ENCODE measurements around the gene VSIG8.
A peak's percentile ranks its signal among the peaks of the same experiment; 100 is the strongest.

VSIG8 gene

DNA sequence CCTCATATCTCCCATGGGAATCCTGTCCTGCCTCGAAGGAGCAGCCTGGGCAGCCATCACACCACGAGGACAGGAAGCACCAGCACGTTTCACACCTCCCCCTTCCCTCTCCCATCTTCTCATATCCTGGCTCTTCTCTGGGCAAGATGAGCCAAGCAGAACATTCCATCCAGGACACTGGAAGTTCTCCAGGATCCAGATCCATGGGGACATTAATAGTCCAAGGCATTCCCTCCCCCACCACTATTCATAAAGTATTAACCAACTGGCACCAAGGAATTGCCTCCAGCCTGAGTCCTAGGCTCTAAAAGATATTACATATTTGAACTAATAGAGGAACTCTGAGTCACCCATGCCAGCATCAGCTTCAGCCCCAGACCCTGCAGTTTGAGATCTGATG, 27.1 kb downstream of the VSIG8 start:
- TF ChIP-seq LEF1 (IDR thresholded peaks at IDR 0.05; ENCODE audit: borderline replicate concordance) (no peak), SUZ12 (IDR thresholded peaks at IDR 0.05) (no peak)
- TF ChIP-seq, protein P1, sequence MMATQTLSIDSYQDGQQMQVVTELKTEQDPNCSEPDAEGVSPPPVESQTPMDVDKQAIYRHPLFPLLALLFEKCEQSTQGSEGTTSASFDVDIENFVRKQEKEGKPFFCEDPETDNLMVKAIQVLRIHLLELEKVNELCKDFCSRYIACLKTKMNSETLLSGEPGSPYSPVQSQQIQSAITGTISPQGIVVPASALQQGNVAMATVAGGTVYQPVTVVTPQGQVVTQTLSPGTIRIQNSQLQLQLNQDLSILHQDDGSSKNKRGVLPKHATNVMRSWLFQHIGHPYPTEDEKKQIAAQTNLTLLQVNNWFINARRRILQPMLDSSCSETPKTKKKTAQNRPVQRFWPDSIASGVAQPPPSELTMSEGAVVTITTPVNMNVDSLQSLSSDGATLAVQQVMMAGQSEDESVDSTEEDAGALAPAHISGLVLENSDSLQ (IDR thresholded peaks at IDR 0.05), result no peak
- DNase-seq (ENCODE audit: extremely low spot score), result no peak
- ChIA-PET POLR2A (no interaction called here), CTCF (no interaction called here)

DNA sequence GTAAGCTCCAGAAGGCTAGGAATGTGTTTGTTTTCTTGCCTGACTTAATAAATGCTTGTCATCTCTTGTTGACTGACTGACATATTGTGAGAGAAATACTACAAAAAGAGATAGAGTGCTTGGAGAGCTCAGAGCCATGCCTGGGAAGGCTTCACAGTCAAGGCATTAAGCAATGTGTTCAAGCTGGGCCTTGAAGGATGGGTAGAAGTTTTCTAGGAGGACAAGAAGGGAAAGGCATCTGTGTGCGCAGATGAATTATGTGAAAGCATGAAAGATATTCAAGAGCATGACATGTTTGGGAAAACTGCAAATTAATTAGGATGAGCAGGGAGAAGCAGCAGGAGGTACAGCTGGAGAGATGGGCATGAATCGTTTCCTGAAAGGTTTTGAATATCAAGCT, 30.1 kb downstream of the VSIG8 start:
- DNase-seq (ENCODE audit: extremely low spot score), result no peak
- ChIA-PET CTCF (no interaction called here), POLR2A (no interaction called here)
- TF ChIP-seq ELF4 (IDR thresholded peaks at IDR 0.05), result no peak
- no peak for TF ChIP-seq BHLHE40 (IDR thresholded peaks at IDR 0.05; ENCODE audit: borderline replicate concordance)
- no peak for TF ChIP-seq TARDBP (IDR thresholded peaks at IDR 0.05)
- TF ChIP-seq, protein P1 (IDR thresholded peaks at IDR 0.05), result no peak
- TF ChIP-seq ZNF384 (IDR thresholded peaks at IDR 0.05), result no peak
- no peak for TF ChIP-seq ARNT (IDR thresholded peaks at IDR 0.05)
- TF ChIP-seq FOXK2 (IDR thresholded peaks at IDR 0.05), result no peak
- no peak for TF ChIP-seq FOXM1 (IDR thresholded peaks at IDR 0.05; ENCODE audit: borderline replicate concordance)
- no peak for TF ChIP-seq LEF1 (IDR thresholded peaks at IDR 0.05; ENCODE audit: borderline replicate concordance)
- TF ChIP-seq SUZ12 (IDR thresholded peaks at IDR 0.05), result no peak
- TF ChIP-seq L3MBTL2 (conservative IDR thresholded peaks at IDR 0.05), result no peak
- no peak for TF ChIP-seq CTBP1 (IDR thresholded peaks at IDR 0.05; ENCODE audit: borderline replicate concordance)
- TF ChIP-seq FOXA1 (IDR thresholded peaks at IDR 0.05), result no peak
- no peak for TF ChIP-seq HDGF (IDR thresholded peaks at IDR 0.05; ENCODE audit: borderline replicate concordance)
- no peak for TF ChIP-seq SP1 (IDR thresholded peaks at IDR 0.05)
- TF ChIP-seq NFRKB (IDR thresholded peaks at IDR 0.05), result no peak

DNA sequence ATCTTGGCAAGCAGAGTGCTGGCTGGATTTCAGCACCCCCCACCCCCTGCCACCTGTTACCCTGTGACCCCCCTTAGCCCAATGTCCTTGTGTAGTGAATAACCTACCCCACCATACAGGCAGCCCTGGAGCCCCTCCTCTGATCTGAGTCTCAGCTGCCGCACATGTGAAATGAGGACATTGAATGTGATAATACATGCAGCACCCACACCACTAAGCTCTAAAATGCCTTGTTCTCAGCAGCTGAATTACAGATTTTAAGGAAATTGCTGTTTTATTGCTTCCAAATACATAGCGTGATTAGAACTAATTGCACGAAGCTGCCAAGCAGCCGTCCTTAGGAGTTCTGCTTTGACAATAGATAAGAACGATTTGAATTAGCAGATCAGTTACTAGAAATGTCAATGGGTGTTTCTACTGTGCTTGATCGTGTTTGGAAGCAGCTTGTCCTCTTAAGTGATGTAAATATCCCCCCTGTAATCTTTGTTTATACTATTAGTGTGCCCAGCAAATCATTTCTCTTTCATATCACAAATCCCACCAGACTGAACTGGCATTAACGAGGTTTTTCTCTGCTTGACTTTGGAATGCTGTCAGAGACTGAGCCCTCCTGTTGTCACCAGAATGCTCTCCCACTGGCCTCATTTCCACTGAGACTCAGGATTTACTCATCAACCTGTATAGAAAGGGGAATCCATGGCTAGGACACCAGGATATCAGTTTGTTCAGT, 30.9 kb downstream of the VSIG8 start:
- ChIA-PET POLR2A (interaction anchor here (0.8 kb wide), 1 partner anchor 273 kb away, joined by 4 read pairs; no protein-coding TSS in a partner anchor), CTCF (no interaction called here)
- TF ChIP-seq BHLHE40 (IDR thresholded peaks at IDR 0.05; ENCODE audit: borderline replicate concordance) (no peak), FOXA1 (IDR thresholded peaks at IDR 0.05) (no peak)
- no peak for DNase-seq (ENCODE audit: extremely low spot score)

DNA sequence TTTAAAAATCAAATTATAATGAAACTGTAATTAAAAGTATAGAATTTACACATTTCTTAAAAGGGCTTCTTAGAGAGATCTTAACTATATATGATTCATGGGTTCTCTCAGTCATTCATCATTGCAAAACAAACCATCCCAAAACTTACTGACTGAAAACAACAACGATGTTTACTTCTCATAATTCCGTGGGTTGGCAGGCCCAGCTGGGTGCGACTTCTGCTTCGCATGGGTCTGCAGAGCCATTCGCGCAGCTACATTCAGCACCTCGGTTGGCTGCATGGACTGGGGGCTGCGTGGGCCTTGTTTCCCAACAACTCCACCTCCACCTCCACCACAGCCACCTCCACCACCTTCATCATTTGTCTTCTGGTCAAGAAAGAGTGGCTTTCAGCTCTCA, 31.7 kb downstream of the VSIG8 start:
- no peak for TF ChIP-seq LEF1 (IDR thresholded peaks at IDR 0.05; ENCODE audit: borderline replicate concordance)
- no peak for TF ChIP-seq L3MBTL2 (conservative IDR thresholded peaks at IDR 0.05)
- no peak for TF ChIP-seq NFRKB (IDR thresholded peaks at IDR 0.05)
- no peak for TF ChIP-seq BHLHE40 (IDR thresholded peaks at IDR 0.05; ENCODE audit: borderline replicate concordance)
- no peak for TF ChIP-seq HDGF (IDR thresholded peaks at IDR 0.05; ENCODE audit: borderline replicate concordance)
- ChIA-PET CTCF (no interaction called here), POLR2A (no interaction called here)
- no peak for DNase-seq (ENCODE audit: extremely low spot score)

DNA sequence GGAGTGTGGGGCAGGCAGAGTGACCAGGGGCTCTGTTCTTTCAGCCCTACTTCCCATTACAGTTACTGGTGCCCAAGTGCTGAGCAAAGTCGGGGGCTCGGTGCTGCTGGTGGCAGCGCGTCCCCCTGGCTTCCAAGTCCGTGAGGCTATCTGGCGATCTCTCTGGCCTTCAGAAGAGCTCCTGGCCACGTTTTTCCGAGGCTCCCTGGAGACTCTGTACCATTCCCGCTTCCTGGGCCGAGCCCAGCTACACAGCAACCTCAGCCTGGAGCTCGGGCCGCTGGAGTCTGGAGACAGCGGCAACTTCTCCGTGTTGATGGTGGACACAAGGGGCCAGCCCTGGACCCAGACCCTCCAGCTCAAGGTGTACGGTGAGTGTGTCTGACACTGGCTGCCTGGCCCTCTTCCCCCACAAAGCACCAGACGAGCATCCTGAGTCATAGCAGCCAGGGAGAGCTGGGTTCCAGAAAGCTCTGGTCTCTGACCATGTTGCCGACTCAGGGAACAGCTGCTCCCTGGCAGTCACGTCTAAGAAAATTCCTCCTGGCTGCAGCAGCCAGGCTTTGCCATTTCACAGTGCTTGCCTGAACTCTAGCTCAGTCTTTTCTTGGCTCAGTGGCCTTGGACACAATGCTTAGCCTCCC, 32.5 kb downstream of the VSIG8 start:
- no peak for DNase-seq (ENCODE audit: extremely low spot score)
- ChIA-PET POLR2A (no interaction called here), CTCF (interaction anchor here (0.6 to 1.4 kb wide), 3 partner anchors 31 to 200 kb away, joined by 3 to 4 read pairs (median 3); no protein-coding TSS in a partner anchor)
- TF ChIP-seq ZNF384 (IDR thresholded peaks at IDR 0.05) (no peak), SUZ12 (IDR thresholded peaks at IDR 0.05) (no peak), FOXK2 (IDR thresholded peaks at IDR 0.05) (no peak), L3MBTL2 (conservative IDR thresholded peaks at IDR 0.05) (no peak), BHLHE40 (IDR thresholded peaks at IDR 0.05; ENCODE audit: borderline replicate concordance) (no peak), HDGF (IDR thresholded peaks at IDR 0.05; ENCODE audit: borderline replicate concordance) (no peak), FOXA1 (IDR thresholded peaks at IDR 0.05) (no peak), FOXM1 (IDR thresholded peaks at IDR 0.05; ENCODE audit: borderline replicate concordance) (no peak), TARDBP (IDR thresholded peaks at IDR 0.05) (no peak), NFRKB (IDR thresholded peaks at IDR 0.05) (no peak), SP1 (IDR thresholded peaks at IDR 0.05) (no peak), ELF4 (IDR thresholded peaks at IDR 0.05) (no peak)
- TF ChIP-seq, protein P1 (IDR thresholded peaks at IDR 0.05), result no peak

DNA sequence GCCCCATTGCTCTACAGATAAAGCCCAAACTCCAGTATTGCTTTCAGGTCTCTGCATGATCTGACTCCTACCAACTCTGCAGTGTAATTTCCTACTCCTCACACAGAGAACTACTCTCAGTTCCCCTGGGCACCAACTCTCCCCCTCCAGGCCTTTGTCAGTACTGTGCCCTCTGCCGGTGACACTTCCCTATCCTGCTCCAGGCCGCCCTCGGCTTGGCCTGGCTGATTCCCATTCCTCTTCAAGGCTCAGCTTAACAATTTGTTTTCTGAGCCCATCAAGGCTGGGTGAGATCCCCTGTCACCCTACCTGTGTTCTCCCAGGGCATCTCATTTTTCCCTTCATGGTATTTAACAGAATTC, 33.2 kb downstream of the VSIG8 start:
- DNase-seq (ENCODE audit: extremely low spot score), result peak; percentile 69
- no peak for TF ChIP-seq BHLHE40 (IDR thresholded peaks at IDR 0.05; ENCODE audit: borderline replicate concordance)
- no peak for TF ChIP-seq ELF4 (IDR thresholded peaks at IDR 0.05)
- TF ChIP-seq ARNT (IDR thresholded peaks at IDR 0.05), result no peak
- TF ChIP-seq SUZ12 (IDR thresholded peaks at IDR 0.05), result no peak
- no peak for TF ChIP-seq FOXK2 (IDR thresholded peaks at IDR 0.05)
- TF ChIP-seq LEF1 (IDR thresholded peaks at IDR 0.05; ENCODE audit: borderline replicate concordance), result no peak
- no peak for TF ChIP-seq L3MBTL2 (conservative IDR thresholded peaks at IDR 0.05)
- no peak for TF ChIP-seq NFRKB (IDR thresholded peaks at IDR 0.05)
- TF ChIP-seq FOXM1 (IDR thresholded peaks at IDR 0.05; ENCODE audit: borderline replicate concordance), result no peak
- TF ChIP-seq SP1 (IDR thresholded peaks at IDR 0.05), result no peak
- TF ChIP-seq FOXA1 (IDR thresholded peaks at IDR 0.05), result no peak
- ChIA-PET POLR2A (no interaction called here), CTCF (interaction anchor here (1.1 to 1.4 kb wide), 2 partner anchors 30 to 178 kb away, joined by 3 to 4 read pairs; no protein-coding TSS in a partner anchor)
